ENCODE data around the gene PACS2.

PACS2 gene

DNA sequence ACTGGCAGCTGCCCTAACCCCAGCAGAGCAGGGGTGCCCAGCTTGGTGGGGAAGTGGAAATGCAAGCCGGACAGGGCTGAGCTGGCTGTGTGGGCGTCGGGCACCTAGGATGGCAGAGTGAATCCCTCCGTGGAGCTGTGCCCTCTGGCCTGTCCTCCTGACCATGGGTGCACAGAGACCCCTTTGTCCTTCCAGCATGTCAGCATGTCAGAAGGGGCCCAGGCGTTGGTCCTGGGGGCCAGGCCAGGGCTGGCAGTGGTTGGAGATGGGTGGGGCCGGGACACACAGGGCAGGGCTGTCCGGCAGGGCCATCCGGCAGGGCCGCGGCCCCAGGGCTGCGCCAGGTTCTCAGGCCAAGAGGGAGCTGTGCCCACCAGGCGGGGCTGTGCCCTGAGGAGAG lies 75.0 kb downstream of the PACS2 start:
- DNase-seq = no peak

DNA sequence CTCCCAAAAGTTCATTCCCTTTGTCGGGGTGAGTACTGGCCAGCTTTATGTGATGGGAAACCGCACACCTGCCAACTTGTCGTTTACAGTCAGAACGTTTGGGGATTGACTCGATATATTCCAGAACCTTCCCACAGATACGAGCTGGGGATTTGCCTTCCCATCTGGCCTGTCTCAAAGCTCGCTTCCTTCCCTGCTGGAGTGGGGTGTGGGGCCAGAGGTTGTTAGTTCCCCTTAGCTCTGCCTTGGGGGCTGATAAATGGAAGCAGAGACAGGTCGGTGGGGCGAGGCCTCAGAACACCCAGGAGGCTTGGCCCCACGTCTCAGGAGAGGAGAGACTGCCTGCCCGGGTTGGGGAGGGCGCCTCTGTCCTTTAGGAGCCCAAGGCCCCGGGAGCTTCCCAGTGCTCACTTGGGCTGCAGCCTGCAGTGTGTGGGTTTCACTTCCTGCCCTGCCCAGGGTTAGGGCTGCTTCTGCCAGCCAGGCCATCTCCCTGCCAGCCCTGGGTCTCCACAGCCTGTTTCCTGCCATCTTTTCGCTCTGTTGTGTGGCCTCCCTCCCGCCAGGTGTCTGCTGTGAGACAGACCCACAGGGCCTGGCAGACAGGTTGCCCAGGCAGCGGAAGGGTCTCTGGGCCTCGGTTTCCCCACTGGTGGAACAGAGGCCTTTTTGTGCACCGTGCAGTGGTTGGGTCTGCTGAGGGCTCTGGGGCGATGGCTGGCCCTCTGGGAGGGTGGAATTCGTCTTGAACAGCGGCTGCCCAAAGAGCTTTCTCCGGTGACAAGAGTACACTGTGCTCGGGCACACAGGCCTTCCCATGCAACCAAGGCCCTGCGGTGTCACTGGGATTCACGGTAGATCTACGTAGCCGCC lies 75.7 kb downstream of the PACS2 start:
- DNase-seq = no peak

DNA sequence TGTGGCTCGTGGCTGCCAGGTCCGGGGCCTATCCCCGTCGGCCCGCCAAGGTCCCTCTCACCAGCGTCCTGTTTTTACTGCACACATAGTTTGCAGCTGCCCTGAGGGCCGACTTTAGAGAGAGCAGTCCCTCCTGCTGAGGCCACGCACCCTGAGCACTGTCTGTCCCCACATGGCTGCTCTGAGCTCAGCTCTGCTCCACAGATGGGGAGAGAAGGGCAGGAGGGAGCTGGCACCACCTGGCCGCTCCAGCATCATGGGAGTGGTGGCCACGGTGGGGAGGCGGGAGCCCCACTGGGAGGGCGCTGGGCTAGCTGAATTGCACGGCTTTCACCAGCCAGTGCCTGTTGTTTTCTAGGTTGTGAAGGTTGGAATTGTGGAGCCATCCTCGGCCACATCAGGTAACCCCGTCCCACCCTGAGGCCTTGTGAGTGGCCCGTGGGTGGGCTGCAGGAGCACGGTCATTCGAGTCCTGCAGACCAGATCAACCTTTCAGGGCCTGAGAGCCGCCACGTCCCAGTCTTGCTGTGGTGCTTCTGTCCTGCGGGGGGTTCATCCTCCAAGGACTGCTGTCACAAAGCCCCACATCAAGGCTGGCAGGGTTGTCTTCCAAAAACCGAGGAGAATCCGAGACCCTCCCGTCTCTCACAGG lies 76.4 kb downstream of the PACS2 start:
- DNase-seq = no peak

DNA sequence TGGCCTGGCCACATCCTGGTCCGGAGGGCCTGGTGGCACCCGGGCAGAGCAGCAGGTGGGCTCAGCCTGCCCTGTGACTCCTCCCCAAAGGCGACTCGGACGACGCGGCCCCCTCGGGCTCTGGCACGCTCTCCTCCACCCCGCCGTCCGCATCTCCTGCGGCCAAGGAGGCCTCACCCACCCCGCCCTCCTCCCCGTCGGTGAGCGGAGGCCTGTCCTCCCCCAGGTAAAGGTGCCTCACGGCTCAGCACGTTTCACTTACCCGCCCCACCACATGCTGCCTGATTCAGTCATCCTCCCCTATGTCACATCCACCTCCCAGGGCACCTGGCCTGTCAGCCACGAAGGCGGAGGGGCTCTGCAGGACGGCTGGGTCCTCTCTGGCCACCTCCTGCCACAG lies 77.0 kb downstream of the PACS2 start:
- no peak for DNase-seq

DNA sequence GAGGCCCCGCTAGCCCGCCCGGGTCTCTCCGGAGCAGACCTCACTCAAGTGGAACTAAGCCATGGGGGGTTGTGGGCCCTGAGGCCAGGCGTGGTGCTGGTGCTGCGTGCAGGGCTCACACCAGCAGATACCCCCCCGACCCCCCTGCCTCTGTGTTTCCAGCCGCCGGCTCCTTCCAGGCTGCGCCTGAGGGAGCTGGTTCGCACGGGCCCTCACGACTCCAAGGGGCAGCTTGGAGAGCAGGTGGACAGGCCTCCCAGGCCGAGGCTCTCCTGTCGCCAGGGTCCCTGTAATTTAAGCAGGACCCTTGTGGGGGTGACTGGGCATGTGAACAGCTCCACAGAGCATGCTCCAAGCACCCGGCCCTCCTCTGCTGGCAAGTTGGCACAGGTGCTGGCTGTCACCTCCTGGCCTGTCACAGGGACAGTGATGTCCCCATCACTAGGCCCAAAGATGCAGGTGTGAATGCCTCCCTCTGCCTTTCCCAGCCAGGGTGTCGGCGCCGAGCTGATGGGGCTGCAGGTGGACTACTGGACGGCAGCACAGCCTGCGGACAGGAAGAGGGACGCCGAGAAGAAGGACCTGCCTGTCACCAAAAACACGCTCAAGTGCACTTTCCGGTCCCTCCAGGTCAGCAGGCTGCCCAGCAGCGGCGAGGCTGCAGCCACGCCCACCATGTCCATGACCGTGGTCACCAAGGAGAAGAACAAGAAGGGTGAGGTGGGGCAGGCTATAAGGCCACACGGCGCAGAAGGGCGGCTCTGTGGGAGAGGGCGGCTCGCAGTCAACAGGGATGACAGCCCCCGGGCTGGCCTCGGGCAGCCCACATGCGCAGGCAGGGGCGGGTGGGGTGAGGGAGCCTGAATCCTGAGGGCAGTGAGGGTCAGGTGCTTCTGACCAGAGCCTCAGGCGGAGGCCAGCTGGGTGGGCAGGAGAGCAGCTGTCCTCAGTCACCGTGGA lies 77.9 kb downstream of the PACS2 start:
- DNase-seq = no peak

DNA sequence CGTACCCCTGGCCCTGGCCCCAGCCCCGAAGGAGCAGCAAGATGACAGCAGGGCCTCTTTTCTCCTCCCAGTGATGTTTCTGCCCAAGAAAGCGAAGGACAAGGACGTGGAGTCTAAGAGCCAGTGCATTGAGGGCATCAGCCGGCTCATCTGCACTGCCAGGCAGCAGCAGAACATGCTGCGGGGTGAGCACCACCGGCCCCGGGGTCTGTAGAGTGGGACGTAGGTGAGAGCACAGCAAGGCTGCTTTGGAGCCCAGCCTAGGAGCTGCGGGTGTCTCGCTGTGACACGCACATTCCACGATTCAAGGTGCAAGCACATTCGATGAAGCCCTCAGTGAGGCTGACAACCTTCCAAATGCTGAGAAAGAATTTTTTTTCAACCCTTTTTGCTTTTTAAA lies 78.6 kb downstream of the PACS2 start:
- no peak for DNase-seq

DNA sequence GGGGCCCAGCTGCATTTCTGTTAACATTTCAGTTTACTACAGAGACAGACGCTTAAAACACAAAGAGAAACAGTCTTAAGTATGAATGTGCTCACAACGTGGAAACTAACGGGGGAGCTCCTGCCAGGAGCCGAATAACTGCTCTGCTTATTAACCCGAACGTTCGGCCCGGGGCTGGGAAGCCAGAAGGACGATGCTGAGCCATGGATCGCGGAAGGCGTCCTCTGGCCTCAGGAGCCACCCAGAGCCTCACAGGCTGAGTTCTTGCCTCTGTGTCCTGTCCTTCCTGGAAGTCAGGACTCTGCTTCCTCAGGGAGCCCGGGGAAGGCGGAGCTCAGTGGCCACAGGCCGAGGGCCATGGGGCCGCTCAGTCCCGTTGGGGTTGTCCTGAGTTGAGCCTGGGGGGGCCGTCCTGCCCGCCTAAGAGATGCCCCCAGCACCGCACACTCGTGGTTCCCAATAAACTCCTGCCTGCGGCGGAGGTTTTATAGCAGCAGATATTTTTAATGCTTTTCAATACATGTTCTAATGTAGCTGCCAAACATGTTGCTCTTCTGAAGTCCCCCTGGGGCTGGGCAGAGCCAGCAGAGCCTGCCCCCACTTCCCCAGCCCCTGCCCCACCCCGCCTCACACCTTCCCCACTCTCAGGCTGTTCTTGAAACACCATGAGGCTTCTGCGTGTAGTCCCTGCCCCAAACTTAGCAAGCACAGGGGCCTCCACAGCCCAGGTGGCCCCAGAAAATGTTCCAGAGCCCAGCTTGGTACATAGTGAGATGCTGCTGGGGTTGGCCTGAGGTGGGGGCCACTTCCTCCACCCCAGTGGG lies 80.4 kb downstream of the PACS2 start:
- no peak for DNase-seq

DNA sequence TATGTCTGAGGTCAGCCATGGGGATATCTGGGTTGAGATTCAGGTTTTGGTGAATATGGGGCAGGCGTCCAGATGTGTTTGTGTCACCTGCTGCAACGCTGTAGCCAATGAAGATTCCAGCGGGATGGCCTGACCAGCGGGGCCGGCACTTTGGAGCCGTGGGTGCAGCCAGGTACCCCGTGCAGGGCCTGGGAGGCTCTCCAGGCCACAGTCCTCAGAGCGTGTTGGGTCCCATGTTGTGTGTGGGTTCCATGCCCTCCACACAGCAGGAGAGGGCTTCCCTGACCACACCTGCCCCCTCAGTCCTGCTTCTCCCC lies 80.9 kb downstream of the PACS2 start:
- no peak for DNase-seq

DNA sequence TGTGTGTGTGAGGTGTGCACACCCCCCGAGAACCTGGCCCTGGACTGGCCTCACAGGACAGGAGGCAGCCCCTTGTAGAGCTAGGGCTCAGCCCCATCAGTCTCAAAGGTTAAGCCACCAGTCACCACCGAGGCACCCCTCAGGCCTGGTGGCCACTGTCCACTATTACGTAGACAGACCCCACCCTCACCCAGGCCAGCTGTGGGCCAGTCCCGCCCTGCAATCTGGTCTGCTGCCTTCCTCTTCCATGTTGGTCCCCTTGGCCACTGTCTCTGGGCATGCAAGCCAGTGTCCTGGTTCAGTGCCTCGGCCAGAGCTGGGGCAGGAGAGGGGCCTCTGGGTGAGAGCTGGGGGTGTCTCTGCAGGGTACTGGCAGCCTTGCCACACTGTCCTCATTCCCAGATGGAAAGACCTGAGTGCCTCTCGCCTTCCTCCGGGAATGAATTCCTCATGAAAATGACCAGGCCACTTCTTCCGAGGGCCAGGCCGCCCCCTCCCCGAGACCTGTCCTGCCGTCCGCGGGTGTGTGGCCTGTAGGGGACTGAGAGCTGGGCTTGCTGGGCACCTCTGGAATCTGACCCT lies 82.9 kb downstream of the PACS2 start:
- no peak for DNase-seq

DNA sequence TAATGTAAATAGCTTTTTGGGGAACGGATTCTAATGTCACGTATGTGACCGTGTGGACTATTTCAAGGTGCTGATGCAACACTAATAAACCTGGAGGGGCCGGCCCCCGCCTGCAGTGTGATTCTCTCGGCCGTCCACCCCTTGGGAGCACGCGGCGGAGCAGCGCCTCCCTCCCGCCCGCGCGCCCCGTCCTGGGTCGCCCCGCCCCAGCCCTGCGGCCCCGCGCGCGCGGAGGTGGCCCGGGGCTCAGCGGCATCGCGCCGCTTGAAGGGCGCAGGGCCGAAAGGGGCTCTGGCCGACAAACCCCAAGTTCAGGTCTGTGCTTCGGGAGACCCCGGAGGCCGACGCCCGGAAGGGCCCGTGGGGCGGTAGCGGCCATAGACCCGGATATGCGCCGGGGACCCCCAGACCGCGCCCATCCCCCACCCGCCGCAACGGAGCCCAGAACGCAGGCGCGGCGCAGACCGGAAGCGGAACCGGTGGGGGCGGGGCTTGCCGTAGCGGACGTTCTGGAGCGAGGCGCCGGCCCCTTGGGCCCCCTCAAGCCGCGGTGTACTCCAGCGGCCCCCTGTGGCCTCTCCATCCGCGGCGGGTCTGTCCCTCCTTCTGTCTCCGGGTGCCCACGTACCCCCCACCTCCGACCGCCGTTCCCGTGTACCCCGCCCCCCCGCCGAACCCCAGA lies 83.6 kb downstream of the PACS2 start, which contains the start of gene TEX22:
TEX22 (plus strand) TSS at position 495 of the 682 bp plus-strand sequence. CDS start 803 bp downstream, outside the sequence.
- DNase-seq = peak; percentile 82

DNA sequence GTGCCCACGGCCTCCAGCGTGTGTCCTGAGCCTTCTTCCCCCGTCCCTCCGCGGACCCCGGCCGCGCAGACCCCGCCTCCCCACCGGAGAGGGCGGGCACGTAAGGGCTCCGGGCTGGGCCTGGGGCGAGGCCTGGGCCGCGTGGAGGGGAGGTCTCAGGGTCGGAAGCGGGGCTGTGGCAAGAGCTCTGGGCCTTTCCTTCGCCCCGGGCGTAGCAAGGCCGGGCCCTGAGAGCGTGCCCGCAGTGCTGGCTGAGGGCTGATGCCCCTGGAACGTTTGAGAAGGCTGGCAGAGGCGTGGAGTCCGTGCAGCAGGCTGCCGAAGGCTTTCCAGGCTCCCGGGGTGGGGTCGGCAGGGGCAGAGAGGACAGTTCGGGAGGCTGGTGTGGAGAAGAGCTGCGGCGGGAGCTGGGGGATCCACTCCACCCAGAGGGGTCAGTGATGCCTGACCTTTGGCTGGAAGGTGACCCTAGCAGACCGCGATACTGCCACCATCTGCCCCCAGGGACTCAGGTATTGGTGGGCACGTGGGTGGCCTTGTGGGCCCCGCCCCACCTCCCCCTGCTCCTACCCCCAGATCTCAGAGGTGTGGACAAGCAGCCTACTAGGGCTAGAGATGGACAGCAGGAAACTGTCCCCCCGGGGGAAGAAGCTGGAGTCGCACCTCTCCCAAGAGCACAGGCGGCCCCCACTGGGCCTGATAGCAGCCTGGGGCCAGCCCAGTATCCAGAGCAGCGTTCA lies 84.3 kb downstream of the PACS2 start:
- DNase-seq = peak; percentile 71

DNA sequence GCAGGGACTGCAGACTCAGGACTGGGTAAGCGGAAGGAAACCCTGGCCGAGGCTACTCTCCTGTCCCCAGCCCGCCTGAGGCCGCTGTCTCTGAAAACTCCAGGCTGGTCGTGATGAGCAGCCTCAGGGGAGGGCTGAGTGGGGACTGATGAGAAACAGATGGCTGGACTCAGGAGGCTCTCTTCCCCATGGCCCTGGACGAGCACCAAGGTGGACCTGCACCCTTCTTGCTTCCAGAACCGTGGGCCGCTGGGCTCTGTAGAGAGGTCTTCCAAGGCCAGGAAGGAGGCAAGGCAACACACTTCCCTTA lies 84.9 kb downstream of the PACS2 start:
- DNase-seq = no peak

DNA sequence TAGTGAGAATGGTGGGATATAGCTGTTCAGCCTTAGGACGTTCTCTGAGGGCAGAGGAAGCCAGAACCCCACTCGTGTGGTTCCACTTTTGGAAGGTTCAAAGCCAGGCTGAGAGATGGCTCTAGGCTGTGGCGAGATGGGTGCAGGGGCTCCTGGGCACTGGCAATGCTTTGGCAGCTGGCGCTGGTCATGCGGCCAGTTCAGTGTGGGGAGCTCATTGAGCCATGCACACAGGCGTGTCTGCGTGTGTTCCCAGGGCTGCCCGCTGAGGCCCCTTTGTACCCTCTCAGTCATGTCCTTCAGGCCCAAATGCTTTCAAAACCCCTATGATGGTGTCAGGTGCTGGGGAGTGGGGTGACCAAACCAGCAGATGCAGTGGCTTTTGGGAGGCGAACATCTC lies 85.5 kb downstream of the PACS2 start:
- DNase-seq = no peak

DNA sequence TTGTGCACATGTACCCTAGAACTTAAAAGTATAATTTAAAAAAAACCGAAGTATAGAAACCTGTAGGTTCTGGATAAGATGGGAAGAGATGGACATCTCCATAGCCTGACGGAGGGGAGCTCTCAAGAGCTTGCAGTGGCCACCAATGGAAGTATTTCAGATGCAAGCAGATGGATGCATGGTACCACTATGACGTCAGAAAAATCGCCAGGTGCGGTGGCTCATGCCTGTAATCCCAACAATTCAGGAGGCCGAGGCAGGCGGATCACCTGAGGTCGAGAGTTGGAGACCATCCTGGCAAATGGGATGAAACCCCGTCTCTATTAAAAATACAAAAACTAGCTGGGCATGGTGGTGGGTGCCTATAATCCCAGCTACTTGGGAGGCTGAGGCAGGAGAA lies 87.2 kb downstream of the PACS2 start:
- DNase-seq = no peak

DNA sequence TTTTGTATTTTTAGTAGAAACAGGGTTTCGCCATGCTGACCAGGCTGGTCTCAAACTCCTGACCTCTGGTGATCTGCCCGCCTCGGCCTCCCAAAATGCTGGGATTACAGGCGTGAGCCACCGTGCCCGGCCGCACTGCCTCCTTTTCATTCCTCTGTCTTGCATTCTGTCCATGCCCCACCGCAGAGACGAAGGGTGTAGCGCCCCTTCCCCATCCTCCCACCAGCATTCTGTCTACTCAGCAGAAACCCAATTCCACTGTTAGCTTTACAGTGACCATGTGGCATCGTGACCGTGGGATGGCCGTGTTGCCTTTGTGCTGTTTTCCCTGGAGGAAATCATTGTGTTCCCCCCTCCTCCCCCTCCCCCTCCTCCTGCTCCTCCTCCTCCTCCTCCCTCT lies 94.0 kb downstream of the PACS2 start:
- DNase-seq = no peak

DNA sequence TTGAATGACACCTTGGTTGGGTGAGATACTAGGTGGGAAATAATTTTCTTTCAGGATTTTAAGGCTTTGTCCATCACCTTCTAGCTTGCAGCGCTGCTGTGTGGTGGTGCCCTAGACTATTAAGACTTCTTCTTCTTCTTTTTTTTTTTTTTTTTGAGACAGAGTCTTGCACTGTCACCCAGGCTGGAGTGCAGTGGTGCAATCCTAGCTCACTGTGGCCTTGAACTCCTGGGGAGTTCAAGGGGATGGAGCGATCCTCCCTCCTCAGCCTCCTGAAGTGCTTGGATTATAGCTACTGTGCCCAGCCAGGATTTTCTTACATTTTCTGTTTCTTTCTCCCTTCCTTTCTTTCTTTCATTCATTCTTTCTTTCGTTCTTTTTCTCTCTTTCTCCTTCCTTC lies 94.8 kb downstream of the PACS2 start:
- no peak for DNase-seq

DNA sequence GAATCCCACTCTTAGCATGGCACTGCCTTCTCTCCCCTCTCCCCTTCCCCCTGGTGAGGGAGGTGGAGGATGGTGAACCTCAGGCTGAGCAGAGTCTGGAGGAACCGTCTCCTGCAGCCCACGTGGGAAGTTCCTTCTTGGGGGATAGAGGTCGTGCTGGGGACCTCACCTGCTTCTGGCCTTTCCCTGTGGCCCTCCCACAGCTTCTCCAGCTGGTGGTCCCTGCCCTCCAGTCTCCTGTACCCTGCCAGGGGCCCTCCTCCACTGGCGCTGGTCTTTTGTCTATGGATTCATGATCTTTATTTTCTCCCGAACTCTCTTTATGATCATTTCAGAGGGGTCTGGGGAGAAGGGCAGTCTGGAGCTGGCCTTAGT lies 96.1 kb downstream of the PACS2 start:
- DNase-seq = no peak

DNA sequence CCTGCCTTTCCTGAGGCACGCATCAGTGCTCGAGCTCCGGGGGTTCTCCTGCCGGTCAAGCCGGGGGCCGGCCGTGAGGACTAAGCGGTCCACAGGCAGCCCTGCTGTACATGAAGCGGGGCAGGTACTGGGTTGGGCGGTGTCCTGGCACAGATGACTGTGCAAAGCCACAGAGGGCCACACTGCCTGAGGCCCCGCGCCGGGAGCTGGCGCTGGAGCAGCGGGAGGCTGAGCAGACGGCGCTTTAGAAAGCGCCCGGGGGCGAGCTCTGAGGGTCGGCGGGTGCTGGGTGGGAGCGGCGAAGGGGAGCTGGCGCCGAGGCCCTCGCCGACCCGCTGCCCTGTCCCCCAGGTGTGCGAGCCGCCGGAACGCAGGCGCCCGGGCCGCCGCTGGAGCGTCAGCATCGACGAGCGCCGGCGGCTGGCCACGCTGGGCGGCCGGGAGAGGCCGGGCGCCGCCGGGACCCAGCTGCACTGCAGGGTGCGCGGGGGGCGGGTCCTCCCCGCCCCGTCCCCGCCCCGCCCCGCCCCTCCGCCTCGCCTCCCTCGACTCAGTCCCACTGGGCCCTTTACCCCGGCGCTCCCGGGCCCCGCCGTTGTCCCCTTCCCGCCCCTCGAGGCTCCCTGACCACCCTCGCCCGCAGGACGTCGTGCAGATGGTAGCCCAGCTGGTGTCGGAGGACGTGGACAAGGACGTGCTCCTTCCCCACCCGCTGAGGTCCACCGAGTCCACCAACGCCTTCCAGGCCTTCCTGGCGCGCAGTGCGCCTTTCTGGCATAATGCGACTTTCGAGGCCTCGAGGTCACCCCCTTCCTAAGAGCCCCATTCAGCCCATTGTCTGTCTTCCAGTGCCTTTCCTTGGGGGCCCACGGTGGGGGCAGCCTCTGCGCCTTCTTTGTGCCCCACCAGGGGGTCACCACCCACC lies 96.7 kb downstream of the PACS2 start:
- DNase-seq = peak; percentile 43

DNA sequence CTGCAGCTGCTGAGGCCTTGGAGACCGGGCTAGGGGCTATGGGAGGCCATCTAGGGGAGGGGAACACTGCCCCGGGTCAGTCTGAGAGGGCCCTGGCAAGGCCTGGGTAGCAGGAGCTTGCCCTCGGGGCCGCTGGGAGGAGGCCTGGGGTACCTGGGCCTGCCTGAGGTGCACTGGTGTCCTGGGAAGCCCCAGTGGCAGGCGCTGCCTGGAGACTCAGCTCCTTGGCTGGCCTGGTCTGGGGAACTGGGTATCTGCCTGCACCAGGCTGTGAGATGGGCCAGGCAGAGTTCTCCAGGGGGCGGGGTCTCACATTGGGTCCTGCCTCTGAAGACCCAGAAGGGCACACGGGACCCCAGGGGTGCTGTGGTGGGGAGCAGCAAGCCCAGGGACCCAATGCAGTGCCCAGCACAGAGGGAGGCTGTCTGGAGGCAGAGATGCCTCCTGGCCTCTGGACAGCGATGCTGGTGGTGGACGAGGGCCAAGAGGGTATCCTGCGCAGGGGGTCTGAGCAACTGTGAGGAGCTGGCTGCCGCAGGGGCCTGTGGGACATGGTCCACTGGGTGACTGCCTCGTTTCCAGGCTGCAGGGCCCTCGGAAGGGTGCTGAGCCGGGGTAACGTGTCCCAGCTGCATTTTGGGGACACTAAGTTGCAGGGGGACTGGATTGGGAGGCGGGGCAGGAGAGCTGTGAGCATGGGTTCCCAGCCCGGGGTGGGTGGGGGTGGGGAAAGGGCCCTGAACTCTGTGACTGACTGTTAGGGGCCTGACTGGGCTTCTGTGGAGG lies 97.6 kb downstream of the PACS2 start:
- DNase-seq = no peak
